ENCODE data around the gene KCNJ4.
"Not testable (repeated sequence)": the region's sequence is repeated elsewhere in the genome, so short reads cannot be mapped to it uniquely, and the experiment has no call there.

The KCNJ4 gene

DNA sequence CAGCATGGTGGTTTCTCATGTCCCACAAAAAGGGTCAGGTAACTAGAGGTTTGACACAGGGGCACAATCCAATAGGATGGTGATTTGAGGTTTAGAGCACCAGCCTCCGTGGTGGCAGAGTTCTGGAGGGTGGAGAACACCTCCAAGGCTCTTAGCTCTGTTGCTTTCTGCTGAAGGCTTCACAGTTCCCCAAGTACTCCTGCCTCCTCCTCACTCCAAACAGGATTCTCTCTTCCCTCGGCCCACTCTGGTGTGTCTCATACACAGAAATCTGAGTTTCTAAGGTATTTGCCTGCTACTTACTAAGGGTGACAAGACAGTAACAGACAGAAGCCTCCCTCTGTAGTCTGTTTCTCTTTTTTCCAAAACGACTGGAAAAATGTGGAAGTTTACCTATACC lies 73.6 kb downstream of the KCNJ4 start:
- not testable (repeated sequence) for DNase-seq (ENCODE audit: low spot score)

Data from hematopoietic multipotent progenitor cell treated with erythropoietin and hydrocortisone succinate and interleukin-3 and kit ligand, for 15 days (in vitro differentiated cells).